Measurements from ENCODE around the gene MACF1. TPM values are rescaled to one million over a fixed set of nuclear protein-coding genes. Genes with fewer than 3 reads are reported as not detected.

The MACF1 gene
- total and polyA plus RNA-seq, 10 donors, result 50.8 to 641 (median 414) TPM

DNA sequence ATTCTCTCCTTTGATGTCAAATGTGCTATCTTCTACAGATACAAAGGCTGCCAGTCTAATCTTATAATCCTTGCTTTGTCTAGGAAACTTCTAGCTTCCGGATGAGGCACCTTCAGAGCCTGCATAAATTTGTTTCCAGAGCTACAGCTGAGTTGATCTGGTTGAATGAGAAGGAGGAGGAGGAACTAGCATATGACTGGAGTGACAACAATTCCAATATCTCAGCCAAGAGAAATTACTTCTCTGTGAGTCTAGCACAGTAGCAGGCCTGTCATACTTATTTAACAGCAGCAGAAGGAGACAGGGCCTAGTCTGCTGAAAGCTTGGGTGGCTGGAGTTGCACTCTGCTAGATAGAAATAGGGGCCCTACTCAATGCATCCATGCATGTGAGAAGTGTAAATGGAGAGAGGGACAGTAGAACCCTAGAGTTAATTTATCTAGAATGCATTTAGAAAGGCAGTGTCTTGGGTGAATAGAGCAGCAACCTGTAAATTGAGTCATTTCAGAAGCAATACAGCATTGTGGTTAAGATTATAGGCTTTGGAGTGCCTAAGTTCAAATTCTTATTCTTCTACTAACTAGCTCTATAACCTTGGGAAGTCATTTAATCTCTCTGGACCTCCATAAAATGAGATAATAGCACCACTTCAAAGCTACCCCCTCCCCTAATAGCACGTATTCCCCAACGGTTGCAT, 89.0 kb downstream of the MACF1 start:
- H3K9me3 ChIP-seq, result no peaks in the 10 kb centered on the region
- H3K27ac ChIP-seq, result no peak overlapping the region
- no peaks in the 10 kb centered on the region for H3K27me3 ChIP-seq (replicated peaks in 1 of 7)
- no peaks in the 10 kb centered on the region for H3K4me1 ChIP-seq
- TF ChIP-seq, protein P1, sequence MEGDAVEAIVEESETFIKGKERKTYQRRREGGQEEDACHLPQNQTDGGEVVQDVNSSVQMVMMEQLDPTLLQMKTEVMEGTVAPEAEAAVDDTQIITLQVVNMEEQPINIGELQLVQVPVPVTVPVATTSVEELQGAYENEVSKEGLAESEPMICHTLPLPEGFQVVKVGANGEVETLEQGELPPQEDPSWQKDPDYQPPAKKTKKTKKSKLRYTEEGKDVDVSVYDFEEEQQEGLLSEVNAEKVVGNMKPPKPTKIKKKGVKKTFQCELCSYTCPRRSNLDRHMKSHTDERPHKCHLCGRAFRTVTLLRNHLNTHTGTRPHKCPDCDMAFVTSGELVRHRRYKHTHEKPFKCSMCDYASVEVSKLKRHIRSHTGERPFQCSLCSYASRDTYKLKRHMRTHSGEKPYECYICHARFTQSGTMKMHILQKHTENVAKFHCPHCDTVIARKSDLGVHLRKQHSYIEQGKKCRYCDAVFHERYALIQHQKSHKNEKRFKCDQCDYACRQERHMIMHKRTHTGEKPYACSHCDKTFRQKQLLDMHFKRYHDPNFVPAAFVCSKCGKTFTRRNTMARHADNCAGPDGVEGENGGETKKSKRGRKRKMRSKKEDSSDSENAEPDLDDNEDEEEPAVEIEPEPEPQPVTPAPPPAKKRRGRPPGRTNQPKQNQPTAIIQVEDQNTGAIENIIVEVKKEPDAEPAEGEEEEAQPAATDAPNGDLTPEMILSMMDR (IDR thresholded peaks at IDR 0.05 in 8 of 11, conservative IDR thresholded peaks at IDR 0.05 in 3 of 11), result no peak
- no peak for TF ChIP-seq POLR2AphosphoS5 (IDR thresholded peaks at IDR 0.05)
- no peak for TF ChIP-seq POLR2A (IDR thresholded peaks at IDR 0.05)
- intact Hi-C loops (cut with DNase I; ENCODE audit: low total_unique reads), result no loop called here
- H3K36me3 ChIP-seq, result peaks cover 8 to 100% (median 83%) of the 10 kb centered on the region in 6 donors
- no peak overlapping the region for H3K4me3 ChIP-seq
- no peak for DNase-seq
- 87 to 95% (median 90%) methylated on average over 3 of the region's 3 CpGs for WGBS, 5 donors

DNA sequence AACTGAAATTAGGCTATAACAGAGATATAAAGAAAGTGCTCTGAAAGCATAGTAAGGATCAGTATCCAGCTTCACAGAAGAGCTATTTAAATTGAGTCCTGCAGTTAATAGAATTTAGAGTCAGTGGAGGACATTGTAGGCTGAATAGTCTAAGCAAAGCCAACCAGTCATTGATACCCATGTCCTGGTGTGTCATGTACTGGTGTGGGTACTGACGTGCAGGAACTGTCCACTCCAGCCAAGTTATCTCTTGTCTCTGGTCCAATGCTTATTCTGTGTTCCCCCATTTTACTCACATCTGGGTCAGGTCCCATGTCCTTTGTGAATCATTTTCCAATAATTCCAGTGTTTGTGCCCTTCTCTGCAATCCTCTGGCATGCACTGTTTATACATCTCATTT, 90.0 kb downstream of the MACF1 start:
- intact Hi-C loops (cut with DNase I; ENCODE audit: low total_unique reads), result no loop called here
- DNase-seq, result no peak
- Histone ChIP-seq H3K4me1 (no peaks in the 10 kb centered on the region), H3K27ac (no peak overlapping the region), H3K9me3 (no peaks in the 10 kb centered on the region), H3K27me3 (replicated peaks in 1 of 7) (no peaks in the 10 kb centered on the region), H3K36me3 (peaks cover 8 to 100% (median 87%) of the 10 kb centered on the region in 6 donors), H3K4me3 (no peak overlapping the region)
- TF ChIP-seq POLR2AphosphoS5 (IDR thresholded peaks at IDR 0.05) (no peak), POLR2A (IDR thresholded peaks at IDR 0.05) (no peak)
- WGBS, 5 donors, result 71 to 96% (median 92%) methylated on average over 1 of the region's 1 CpG

DNA sequence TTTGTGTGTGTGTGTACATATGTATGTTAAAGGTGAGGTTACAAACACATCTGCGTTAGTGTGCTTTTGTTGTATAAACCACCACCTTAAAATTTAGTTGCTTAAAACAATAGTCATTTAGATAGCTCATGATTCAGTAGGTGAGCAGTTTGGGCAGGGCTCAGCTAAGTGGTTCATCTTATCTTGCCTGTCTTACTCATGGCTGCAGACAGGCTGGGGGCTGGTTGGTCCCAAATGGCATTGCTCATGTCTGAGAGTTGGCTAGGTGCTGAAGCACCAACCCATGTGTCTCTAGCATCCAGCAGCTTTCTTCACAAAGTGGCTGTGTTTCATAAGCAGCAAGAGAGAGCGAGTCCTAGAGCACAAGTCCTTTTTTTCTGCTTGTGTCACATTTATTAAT, 91.4 kb downstream of the MACF1 start:
- whole genome bisulfite sequencing, 5 donors, result 95 to 100% (median 97%) methylated on average over 2 of the region's 2 CpGs
- Histone ChIP-seq H3K27ac (no peak overlapping the region), H3K27me3 (replicated peaks in 1 of 7) (no peaks in the 10 kb centered on the region), H3K9me3 (no peaks in the 10 kb centered on the region), H3K4me3 (no peak overlapping the region), H3K4me1 (no peaks in the 10 kb centered on the region), H3K36me3 (peaks cover 8 to 100% (median 92%) of the 10 kb centered on the region in 6 donors)
- DNase-seq, result no peak
- no peak for TF ChIP-seq POLR2AphosphoS5 (IDR thresholded peaks at IDR 0.05)
- TF ChIP-seq POLR2A (IDR thresholded peaks at IDR 0.05), result no peak
- TF ChIP-seq, protein P1 (IDR thresholded peaks at IDR 0.05 in 8 of 11, conservative IDR thresholded peaks at IDR 0.05 in 3 of 11), result no peak
- intact Hi-C loops (cut with DNase I; ENCODE audit: low total_unique reads), result no loop called here

DNA sequence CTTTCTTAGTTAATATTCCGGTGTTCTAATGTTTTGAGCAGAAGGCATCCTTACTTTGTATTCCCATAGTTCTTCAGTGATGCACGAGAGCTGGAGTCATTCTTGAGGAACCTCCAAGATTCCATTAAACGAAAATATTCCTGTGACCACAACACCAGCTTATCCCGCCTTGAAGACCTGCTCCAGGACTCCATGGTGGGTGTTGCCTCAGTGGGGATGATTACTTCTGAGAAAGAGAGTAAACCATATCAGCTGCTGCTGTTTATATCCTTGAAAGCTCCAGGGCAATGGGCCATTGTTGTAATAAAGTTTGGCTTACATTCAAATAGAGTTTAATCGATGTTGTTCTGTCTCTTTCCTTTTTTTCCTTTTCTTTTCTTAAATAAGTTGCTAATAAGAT, 93.1 kb downstream of the MACF1 start:
- H3K4me1 ChIP-seq, result no peaks in the 10 kb centered on the region

More for the DNA sequence above, 93.1 kb downstream of the MACF1 start:
- Histone ChIP-seq H3K27me3 (replicated peaks in 1 of 7) (no peaks in the 10 kb centered on the region), H3K4me3 (no peak overlapping the region), H3K36me3 (peaks cover 8 to 100% (median 95%) of the 10 kb centered on the region in 6 donors), H3K9me3 (no peaks in the 10 kb centered on the region), H3K27ac (no peak overlapping the region)
- intact Hi-C loops (cut with DNase I; ENCODE audit: low total_unique reads), result no loop called here
- 69 to 73% (median 71%) methylated on average over 5 of the region's 5 CpGs for WGBS, 5 donors
- TF ChIP-seq POLR2A (IDR thresholded peaks at IDR 0.05), result no peak
- no peak for TF ChIP-seq POLR2AphosphoS5 (IDR thresholded peaks at IDR 0.05)
- TF ChIP-seq, protein P1 (IDR thresholded peaks at IDR 0.05 in 8 of 11, conservative IDR thresholded peaks at IDR 0.05 in 3 of 11), result no peak
- no peak for DNase-seq

Data from spleen (tissue), 11 donors.